Bone marrow (tissue), 2 donors: ENCODE measurements around the gene PTCH2.

Source experiments
- DNase-seq, 2 donors: peaks; one replicate each; lab custom pipeline; 2025; lab: John Stamatoyannopoulos, UW

Gene PTCH2

GRCh38 chr1:44842862-44843655 lies at the start of gene PTCH2:
Gene PTCH2, minus strand, starts transcription at chr1:44843253. Its CDS starts 321 bp downstream, at chr1:44842932.
- peak in 1 of 2 donors; percentile 10 for DNase-seq

GRCh38 chr1:44890007-44890406 lies 47.0 kb upstream of the PTCH2 start:
- no peak for DNase-seq

GRCh38 chr1:44885406-44885805 lies 42.4 kb upstream of the PTCH2 start:
- no peak for DNase-seq

GRCh38 chr1:44884746-44885145 lies 41.7 kb upstream of the PTCH2 start:
- DNase-seq = no peak

- no peak for DNase-seq
Observed at GRCh38 chr1:44881011-44881632, 38.1 kb upstream of the PTCH2 start.

- DNase-seq = no peak
Observed at GRCh38 chr1:44874155-44874554, 31.1 kb upstream of the PTCH2 start.

GRCh38 chr1:44870096-44870495 lies 27.0 kb upstream of the PTCH2 start:
- no peak for DNase-seq

- DNase-seq = no peak
Observed at GRCh38 chr1:44867801-44868200, 24.7 kb upstream of the PTCH2 start.

- DNase-seq = no peak
Observed at GRCh38 chr1:44862829-44863401, 19.9 kb upstream of the PTCH2 start.

GRCh38 chr1:44860891-44861425 lies 17.9 kb upstream of the PTCH2 start:
- no peak for DNase-seq

- DNase-seq = no peak
Observed at GRCh38 chr1:44860331-44860730, 17.3 kb upstream of the PTCH2 start.

GRCh38 chr1:44857446-44857845 lies 14.4 kb upstream of the PTCH2 start:
- no peak for DNase-seq

- DNase-seq = no peak
Observed at GRCh38 chr1:44855742-44856141, 12.7 kb upstream of the PTCH2 start.

GRCh38 chr1:44854970-44855369 lies 11.9 kb upstream of the PTCH2 start:
- no peak for DNase-seq

- DNase-seq = no peak
Observed at GRCh38 chr1:44853201-44853600, 10.1 kb upstream of the PTCH2 start.

- no peak for DNase-seq
Observed at GRCh38 chr1:44851308-44851707, 8.3 kb upstream of the PTCH2 start.

- no peak for DNase-seq
Observed at GRCh38 chr1:44849575-44850132, 6.6 kb upstream of the PTCH2 start.

- DNase-seq = no peak
Observed at GRCh38 chr1:44848456-44849181, 5.6 kb upstream of the PTCH2 start.

- DNase-seq = no peak
Observed at GRCh38 chr1:44847845-44848244, 4.8 kb upstream of the PTCH2 start.

- DNase-seq = no peak
Observed at GRCh38 chr1:44846985-44847384, 3.9 kb upstream of the PTCH2 start.

GRCh38 chr1:44842486-44842861 lies 579 bp downstream of the PTCH2 start:
- no peak for DNase-seq

GRCh38 chr1:44839576-44839975 lies 3.5 kb downstream of the PTCH2 start:
- no peak for DNase-seq
